NCI-H2029 (cell line): ENCODE data around the gene PTBP3.
"Not testable (repeated sequence)": the region's sequence is repeated elsewhere in the genome, so short reads cannot be mapped to it uniquely, and the experiment has no call there.

Experiments used
- DNase-seq: peaks from one replicate; lab custom pipeline; 2025; lab: John Stamatoyannopoulos, UW

Gene PTBP3

DNA sequence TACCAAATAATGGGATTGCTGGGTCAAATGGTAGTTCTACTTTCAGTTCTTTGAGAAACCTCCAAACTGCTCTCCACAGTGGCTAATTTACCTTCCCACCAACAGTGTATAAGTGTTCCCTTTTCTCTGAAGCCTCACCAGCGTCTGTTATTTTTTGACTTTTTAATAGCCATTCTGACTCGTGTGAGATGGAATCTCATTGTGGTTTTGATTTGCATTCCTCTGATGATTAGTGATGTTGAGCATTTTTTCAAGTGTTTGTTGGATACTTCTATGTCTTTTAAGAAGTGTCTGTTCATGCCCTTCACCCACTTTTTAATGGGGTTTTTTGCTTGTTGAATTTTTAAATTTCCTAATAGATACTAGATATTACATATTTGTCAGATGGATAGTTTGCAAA is 129.9 kb downstream of the PTBP3 start:
- DNase-seq, result no peak

DNA sequence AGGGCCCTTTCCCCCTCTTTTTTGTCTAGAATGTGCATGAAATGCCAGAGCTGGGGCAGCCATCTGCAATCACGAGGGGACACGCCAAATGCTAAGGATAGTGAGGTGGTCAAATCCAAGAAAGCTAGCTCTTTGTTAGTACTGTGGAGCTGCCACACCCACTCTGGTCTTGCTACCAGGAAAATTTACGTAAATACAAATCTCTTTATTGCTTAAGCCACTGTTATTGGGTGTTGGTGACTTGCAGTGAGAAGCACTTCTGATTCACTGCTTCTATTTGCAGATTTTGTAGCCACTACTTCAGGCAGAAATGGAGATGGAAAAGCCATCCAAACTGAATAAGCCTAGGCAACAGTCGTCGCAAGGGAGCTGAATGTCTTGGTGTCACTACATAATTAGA is 132.7 kb downstream of the PTBP3 start:
- DNase-seq, result no peak

DNA sequence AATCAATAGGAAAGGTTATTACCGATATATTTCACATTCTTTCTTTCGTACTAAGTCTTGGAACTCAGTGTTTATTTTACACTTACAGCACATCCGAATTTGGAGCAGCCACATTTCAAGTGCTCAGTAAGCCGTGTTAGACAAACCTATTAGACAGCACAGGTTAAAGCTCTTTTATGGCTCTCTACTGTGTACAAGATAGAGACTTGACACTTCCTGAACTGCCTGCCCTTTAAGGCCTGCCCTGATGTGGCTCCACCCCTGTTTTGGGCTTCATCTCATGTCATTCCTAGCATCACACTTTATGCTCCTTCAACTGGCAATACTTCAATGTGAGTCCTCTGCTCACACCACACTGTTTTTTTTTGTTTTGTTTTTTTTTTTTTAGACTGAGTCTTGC is 134.8 kb downstream of the PTBP3 start:
- DNase-seq, result peak; percentile 12

DNA sequence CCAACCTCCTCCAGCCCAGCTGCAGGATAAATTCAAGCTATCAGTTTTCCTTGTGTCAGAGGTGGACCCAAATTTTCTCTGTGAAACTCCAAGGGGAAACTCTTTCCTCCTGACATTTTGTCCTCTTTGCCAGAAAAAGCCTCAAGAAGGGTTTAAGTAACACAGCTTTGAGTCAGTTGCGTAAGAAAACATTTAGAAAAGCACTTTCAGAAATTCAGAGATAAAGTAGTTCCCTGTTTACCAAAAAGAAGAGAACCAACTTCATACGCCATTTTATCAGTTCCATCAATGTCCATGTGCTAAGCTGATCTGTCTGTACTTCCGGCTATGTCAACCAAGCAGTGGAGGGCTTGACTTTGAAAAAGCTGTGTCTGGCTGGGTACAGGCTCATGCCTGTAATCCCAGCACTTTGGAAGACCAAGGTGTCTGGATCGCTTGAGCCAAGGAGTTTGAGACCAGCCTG is 138.4 kb downstream of the PTBP3 start:
- no peak for DNase-seq

DNA sequence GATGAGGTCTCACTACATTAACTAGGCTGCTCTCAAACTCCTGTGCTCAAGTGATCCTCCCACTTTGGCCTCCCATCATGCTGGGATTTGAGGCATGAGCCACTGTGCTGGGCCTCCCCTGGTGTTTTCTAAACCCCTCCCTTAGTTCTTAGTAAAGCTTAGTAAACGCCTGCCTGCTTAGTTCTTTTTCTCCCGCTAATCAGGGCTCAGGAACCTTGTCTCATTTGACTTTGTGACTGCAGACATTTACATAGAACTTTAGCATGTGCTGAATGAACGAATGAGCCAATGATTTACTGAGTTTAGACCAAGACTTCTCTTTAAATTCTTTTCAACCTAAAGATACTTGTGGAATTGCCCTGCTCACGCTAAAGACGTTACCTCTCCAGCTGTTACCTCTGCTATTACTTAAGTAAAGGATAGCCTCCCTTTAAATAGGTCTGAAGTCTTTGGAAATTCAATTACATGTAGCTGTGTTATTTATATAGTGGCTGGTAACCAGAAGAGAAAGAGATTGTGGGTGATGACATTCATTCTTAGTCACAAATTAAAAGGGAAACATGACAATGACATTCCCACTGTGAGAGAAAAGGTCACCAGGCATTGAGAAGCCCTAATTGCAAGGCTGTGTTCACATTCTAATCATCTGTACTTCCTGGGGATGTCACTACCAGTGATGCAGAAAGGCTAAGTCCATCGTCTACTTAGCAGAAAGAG is 139.7 kb downstream of the PTBP3 start:
- no peak for DNase-seq

DNA sequence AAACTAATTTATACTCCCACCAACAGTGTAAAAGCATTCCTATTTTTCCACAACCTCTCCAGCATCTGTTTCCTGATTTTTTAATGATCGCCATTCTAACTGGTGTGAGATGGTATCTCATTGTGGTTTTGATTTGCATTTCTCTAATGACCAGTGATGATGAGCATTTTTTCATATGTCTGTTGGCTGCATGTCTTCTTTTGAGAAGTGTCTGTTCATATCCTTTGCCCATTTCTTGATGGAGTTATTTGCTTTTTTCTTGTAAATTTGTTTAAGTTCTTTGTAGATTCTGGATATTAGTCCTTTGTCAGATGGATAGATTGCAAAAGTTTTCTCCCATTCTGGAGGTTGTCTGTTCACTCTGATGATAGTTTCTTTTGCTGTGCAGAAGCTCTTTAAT is 143.1 kb downstream of the PTBP3 start:
- not testable (repeated sequence) for DNase-seq

DNA sequence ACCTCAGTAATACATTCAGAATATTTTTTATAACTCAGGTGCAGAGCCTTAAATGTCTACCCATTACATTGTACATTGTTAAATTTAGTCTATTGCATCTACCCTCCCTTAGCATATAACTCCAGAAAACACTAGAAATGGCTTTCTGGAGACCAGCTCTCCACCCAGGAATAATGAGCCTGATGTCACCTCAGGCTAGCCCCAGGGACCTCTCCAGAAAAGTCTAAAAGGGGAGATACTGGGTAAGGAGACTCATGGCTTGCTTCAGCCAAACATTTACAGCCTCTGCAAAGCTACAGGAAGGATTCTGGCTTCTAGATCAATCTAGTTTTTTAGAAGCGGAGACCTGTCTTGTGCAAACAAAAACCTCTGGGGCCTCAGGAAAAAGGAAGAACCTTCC is 144.5 kb downstream of the PTBP3 start:
- no peak for DNase-seq

DNA sequence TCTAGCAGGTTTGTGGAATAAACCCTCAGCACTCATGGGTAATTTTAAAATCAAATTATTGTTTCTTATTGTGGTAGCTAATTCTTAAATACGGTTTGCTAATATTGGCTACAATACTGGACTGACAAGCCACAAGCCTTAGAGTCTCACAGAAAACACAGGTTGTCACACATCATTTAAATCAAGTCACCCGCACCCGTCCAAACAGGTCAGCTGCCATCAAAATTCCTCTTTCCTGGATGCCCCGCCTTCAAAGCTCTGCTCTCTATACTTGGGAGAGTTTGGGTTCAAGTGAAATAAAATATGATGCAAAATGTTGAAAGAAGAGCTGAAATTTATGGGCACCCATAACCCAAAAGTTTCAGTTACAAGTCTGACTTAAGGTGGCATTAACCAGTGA is 146.0 kb downstream of the PTBP3 start:
- DNase-seq, result no peak

DNA sequence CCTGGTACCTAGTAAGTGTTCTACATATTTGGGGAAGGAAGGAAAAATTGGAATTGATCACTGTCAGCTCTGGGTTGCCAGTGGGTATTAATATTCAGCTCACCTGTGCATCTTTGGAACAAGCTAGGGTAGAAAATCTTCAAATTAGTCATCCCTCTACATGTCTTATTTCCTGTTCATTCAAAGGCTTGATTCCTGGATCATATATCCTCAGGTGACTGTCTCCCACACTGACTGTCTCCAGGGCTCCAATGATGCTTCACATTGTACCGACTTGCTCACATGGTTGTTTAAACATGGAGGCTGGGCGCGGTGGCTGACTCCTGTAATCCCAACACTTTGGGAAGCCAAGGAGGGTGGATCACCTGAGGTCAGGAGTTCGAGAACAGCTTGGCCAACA is 146.7 kb downstream of the PTBP3 start:
- no peak for DNase-seq

DNA sequence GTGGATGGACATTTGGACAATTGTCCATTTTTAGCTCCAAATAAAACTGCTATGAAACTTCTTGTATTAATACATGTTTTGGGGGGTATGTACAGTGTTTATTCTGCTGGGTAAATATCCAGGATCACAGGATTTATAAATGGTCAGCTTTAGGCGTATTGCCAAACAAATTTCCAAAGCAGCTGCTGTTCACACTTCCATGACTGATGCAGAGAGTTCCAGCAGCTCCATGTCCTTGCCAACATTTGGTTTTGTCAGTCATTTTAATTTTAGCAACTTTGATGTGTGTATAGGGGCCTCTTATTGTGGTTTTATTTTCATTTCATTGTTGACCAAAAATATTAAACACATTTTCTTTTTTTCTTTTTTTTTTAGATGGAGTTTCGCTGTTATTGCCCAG is 148.5 kb downstream of the PTBP3 start:
- no peak for DNase-seq

DNA sequence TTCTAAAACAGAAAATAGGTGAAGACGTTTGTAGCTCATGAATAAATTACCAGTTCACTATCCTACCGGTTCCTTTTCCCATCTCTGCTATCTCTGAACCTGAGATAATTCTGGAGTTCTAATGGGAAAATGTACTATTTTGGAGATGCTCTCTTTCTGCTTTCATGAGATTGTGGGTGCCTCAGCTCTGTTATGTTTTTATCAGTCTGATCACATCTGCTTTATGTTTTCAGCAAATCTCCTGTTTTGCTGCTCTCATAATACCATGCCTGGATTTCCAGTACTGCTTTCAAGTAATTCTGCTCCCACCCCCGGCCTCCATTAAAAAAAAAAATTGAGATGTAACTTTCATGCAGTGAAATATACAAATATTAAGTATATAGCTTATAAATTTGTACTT is 149.2 kb downstream of the PTBP3 start:
- no peak for DNase-seq

DNA sequence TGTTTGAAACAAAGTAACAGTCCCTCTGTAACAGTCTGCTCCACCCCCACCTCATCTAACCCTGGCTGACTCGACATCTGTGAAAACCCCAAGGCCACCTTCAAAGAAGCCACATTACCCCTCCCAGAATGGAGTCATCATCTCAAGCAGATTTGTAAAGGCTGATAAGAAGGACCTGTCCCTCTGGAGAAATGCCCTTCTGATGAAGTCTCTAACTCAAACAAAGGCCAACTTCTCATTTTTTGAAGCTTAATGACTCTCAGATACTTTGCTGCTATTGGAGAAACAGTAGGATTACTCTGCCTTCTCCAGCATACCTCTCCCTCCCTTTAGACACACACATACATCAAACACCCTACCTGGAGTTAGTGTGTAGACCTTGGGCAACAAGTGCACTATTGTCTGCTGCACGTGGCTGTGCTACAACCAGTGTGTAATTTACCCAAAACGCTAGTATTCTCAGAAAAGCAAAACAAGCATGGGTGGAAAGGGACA is 153.0 kb downstream of the PTBP3 start:
- DNase-seq, result no peak

DNA sequence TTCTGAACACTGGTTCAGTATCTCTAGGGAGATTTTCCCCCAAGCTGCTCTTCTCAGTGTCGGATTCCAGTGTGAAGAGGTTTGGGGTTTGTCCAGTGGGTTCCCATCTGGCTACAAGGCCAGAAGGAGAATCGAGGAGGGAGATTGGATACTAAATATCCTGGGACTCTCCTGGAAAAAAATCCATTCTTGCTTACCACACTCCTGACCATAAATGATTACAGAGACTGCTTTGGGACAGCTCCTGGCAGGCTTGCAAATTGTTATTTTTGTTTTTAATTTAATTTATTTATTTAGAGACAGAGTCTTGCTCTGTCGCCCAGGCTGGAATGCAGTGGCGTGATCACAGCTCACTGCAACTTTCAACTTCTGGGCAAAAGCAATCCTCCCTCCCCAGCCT is 153.6 kb downstream of the PTBP3 start:
- DNase-seq, result no peak

DNA sequence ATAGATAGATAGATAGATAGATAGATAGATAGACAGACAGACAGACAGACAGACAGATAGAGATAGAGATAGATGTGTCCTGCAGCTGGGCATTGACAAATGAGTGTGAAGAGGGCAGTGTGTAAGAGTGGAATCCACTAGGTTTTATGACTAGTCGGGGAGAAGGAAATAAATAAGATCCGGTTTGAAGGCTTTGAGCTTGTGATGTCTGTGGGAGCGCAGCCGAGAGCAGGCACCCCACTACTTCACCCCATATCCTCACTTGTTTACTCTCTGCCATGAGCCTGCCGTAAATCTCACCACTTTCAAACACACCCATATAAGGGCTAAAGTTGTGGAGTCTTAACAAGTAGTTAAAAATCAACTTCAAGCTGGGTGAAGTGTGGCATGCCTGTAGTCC is 156.9 kb downstream of the PTBP3 start:
- DNase-seq, result no peak

DNA sequence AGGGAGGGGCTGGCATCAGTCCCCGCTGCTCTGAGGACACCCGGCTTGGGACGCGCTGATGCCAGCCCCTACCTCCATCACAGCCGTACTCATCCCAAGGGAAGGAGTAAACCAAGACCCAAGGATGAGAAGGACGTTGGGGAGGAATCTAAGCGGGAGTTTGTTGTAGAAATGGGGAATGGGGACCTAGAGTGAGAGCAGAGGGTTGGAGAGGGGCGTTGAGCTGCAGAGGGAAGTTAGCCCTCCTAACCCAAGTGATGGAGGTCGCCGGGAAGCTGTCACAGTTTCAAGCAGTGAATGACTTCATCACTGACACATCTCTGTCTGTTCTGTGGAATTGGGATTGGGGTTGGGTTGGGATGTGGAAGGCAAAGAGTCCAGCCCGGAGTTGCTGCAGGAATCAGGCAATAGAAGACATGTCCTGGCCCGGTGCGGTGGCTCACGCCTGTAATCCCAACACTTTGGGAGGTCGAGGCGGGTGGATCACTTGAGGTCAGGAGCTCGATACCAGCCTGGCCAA is 157.6 kb downstream of the PTBP3 start:
- DNase-seq, result no peak

DNA sequence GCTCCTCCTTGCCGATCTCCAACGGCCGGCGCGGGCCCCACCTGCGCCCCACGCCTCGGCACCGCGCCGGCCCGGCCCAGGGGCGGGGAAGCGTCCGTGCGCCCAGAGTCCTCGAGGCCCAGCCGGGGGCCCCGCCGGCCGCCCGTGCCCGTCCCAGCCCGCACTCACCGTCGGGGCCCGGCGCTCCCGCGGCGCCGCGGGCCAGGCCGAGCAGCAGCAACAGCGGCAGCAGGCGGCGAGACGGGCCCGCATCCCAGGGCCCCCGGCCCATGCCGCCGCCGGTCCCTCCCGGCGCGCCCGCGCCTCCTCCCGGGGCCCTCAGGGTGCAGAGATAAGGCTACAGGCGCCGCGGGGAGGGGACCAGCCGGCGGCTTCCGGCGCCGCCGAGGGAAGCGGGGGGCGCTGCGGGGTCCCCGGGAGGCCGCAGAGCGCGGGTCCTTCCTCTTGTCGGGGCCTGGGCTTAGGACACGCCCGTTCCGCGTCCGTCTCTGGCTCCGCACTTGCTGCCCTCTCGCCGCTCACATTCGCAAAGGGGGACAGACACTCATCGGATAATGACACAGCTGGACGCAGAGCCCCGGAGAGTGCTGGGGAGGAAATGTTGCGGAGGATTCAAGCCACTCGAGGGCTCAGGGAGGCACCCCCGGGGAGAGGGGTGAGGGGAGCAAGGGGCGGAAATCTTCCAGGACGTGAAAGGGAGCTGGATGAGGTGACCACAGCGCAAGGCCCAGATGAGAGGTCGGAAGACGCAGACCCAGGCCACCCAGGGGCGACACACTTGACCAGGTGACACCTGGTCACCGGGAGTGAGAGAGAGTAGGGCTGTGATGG is 158.2 kb downstream of the PTBP3 start, which contains the start of gene SUSD1:
Gene SUSD1 (minus strand): TSS at position 333 of the 831 bp plus-strand sequence. CDS start 62 bp downstream, at position 271.
- no peak for DNase-seq

DNA sequence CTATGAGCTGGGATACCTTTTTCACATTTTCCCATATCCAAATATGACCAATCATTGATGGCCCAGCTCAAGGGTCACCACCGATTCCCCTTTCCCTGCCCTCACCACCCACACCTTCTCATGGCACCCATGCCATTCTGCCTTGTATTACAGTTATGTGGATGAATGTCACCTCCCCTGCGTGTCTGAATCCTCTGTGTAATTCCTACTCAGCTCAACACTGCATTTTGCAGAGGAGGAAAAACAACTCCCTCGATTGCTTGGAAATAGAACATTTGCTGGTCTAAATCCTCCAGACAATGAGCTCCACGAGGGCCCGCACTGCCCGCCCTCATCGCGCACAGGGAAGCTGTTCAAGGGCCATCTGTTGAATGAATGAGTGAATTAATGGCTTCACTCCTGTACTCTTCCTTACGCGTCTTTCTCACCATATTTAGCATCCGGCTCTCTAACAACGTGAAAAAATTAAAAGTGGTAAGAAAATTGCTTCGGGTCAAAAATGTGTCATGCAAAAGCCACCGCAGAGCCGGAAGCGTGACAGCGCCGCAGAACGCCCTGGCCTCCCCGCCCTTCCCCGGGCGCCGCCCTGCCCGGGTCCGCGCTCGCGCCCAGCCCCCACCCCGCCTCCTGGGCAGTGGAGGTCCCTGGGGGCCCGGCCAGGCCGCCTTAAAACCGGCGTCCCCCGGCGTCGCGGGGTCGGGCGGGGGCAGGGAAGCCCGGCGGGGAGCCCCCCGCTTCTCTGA is 159.0 kb downstream of the PTBP3 start:
- peak; percentile 45 for DNase-seq

DNA sequence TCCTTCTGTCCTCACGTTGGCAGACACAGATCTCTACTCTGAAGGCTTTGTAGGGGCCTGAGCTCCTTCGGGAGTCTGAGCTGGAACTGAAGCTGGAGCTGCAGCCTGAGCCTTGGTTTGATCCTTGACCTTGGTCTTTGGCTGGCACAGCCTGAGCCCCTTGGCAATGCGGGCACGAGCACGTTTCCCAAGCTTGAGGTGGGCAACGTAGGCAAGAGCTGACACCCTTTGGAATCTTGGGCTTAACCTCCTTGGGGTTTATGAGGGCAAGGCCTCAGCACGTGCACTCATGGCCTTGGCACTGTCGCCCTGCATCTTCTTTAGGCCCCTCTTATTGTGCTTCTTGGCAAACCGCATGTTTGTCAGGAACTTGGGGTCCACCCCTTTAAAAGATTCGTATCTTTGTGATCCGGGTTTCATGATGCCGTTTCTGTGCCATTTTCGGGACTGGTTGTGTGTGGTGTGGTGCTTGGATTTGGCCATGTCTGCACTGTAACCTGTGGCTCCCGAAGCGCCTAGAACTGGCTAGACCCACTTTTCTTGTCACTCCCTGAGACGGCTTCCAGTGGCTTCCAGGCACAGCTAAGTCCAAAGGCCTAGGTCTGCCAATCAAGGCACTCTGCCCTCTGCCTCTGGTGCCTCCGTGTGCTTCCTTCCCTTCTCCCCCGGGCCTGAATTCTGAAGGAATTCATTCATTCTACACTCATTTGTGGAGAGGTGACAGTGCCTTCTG is 159.8 kb downstream of the PTBP3 start:
- DNase-seq, result no peak

DNA sequence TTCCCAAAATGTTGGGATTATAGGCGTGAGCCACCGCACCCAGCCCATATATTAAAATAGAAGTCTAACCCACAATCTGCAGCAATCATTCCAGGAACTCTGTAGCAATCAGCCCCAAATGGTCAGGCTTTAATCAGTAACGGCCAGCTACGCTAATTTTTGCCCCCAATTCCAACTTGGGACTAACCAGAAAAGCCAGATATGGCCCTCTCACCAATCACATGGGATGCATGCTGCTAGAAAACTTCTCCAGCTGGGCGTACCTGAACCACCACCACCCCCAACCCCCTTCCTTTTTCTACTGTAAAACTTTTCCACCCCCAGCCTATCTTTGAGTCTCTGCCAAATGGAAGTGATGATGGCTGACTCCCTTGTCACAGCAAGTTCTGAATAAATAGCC is 162.5 kb downstream of the PTBP3 start:
- no peak for DNase-seq

DNA sequence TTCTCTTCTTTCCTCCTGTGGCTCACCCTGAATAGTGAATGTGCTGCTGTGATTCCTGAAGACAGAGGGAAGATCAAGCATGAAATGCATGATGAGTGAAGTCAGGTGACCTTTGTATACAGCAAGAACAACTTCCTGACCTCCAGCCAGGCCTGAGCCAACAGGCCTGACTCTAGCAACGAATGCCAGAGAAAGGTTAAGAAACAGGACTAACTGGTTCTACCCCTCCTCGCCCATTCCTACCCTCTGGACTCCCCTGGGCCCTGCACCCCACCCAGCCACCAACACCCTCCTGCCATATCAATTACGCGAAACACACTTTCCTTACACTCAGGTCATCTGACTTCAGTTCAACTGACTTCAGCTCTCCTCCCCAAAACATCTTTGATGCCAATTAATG is 163.2 kb downstream of the PTBP3 start:
- no peak for DNase-seq

DNA sequence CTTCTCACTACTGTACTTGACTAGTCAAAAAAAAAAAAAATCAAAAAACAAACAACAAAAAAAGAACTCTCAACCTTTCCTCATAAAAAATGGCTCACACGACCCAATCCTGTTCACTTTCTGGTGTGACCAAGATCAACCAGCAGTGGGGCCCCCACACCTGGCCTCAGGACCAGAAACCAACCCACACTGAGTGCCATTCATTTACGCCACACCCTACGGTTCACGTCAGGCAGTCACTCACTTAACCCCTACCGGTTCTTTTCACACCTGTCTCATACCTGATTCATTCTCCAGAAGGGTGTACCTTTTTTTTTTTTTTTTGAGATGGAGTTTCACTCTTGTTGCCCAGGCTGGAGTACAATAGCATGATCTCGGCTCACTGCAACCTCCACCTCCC is 164.1 kb downstream of the PTBP3 start:
- no peak for DNase-seq

DNA sequence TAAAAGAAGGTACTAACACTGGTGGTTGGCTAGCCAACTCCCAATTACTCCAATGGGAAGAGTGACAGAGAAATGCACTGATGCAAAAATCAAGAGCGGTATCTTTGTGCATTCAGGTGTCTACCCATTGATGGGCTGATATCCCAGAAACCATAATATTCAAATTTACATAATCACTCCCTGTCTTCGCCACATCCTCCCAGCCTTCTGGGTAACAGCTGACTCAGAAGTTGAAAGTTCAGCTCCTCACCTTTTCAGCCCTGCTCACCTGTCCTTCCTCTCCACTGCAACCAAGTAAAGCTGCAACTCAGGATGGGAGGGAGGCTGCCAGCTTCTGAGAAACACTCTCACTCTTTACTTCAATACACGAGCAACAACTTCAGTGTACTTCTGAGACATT is 165.2 kb downstream of the PTBP3 start:
- DNase-seq, result no peak
